GM23338 (cell line): ENCODE results near the gene L3HYPDH. TPM values are rescaled to one million over a fixed set of nuclear protein-coding genes. Genes with fewer than 3 reads are reported as not detected.
A peak's percentile ranks its signal among the peaks of the same experiment; 100 is the strongest.

Experiments
- ATAC-seq: fragments of 200-7000 bp; cut with Tn5 transposase; 3 replicates; pipeline ENCODE4 v1.9.1; 2020
- DNase-seq: peaks from one replicate; pipeline ENCODE4 v3.0.0-alpha.2; 2015; ENCODE audit warnings: low spot score
- H2AFZ ChIP-seq: fragments of 200-600 bp; sonication (generic); 2 replicates; pipeline ENCODE4 v1.8.0; 2016; ENCODE audit warnings: antibody characterized with exemption, mild to moderate bottlenecking, moderate library complexity
- H3F3A ChIP-seq: fragments of 200-600 bp; sonication (generic); replicated peaks from 2 replicates; pipeline ENCODE4 v1.8.0; 2017; ENCODE audit warnings: antibody characterized with exemption, mixed run types, low read depth
- H3K27ac ChIP-seq: fragments of 200-600 bp; sonication (generic); 2 replicates; pipeline ENCODE4 v1.6.1; 2016; ENCODE audit warnings: low read depth
- H3K27me3 ChIP-seq: fragments of 200-600 bp; sonication (generic); 2 replicates; pipeline ENCODE4 v1.8.0; 2016; ENCODE audit warnings: mild to moderate bottlenecking, mixed run types, moderate library complexity; ENCODE audit not compliant: insufficient read depth
- H3K36me3 ChIP-seq: fragments of 200-600 bp; sonication (generic); 2 replicates; pipeline ENCODE4 v1.8.0; 2016; ENCODE audit warnings: mild to moderate bottlenecking; ENCODE audit not compliant: insufficient read depth
- H3K4me1 ChIP-seq: fragments of 200-600 bp; sonication (generic); 2 replicates; pipeline ENCODE4 v1.8.0; 2016; ENCODE audit warnings: mild to moderate bottlenecking, moderate library complexity; ENCODE audit not compliant: insufficient read depth
- H3K4me2 ChIP-seq: fragments of 200-600 bp; sonication (generic); 2 replicates; pipeline ENCODE4 v1.7.1; 2017; ENCODE audit warnings: mixed run types
- H3K4me3 ChIP-seq: fragments of 200-600 bp; sonication (generic); 2 replicates; pipeline ENCODE4 v1.6.1; 2016; ENCODE audit warnings: mixed run types
- H3K79me2 ChIP-seq: fragments of 200-600 bp; sonication (generic); replicated peaks from 2 replicates; pipeline ENCODE4 v1.8.0; 2017; ENCODE audit warnings: mild to moderate bottlenecking; ENCODE audit not compliant: insufficient read depth
- H3K9me2 ChIP-seq: fragments of 200-600 bp; sonication (generic); 2 replicates; pipeline ENCODE4 v1.8.0; 2017; ENCODE audit not compliant: insufficient read depth
- H4K20me1 ChIP-seq: fragments of 200-600 bp; sonication (generic); replicated peaks from 2 replicates; pipeline ENCODE4 v1.8.0; 2017; ENCODE audit warnings: mild to moderate bottlenecking; ENCODE audit not compliant: insufficient read depth
- H3K27ac Mint-ChIP-seq: 2 replicates; pipeline ENCODE4 v1.8.0; 2020; ENCODE audit warnings: inconsistent platforms, mild to moderate bottlenecking, moderate library complexity, mixed read lengths
- H3K27me3 Mint-ChIP-seq: 3 replicates; pipeline ENCODE4 v1.8.0; 2022; ENCODE audit warnings: low read depth, mild to moderate bottlenecking, moderate library complexity, mixed read lengths, inconsistent platforms; ENCODE audit not compliant: insufficient read depth, poor library complexity
- H3K36me3 Mint-ChIP-seq: 3 replicates; pipeline ENCODE4 v1.8.0; 2021; ENCODE audit warnings: low read depth, mild to moderate bottlenecking, inconsistent platforms, moderate library complexity, mixed read lengths
- H3K4me1 Mint-ChIP-seq: 3 replicates; pipeline ENCODE4 v1.8.0; 2020; ENCODE audit warnings: mild to moderate bottlenecking, inconsistent platforms, mixed read lengths
- H3K4me3 Mint-ChIP-seq: 3 replicates; pipeline ENCODE4 v1.8.0; 2021; ENCODE audit warnings: moderate library complexity, mild to moderate bottlenecking, inconsistent platforms, mixed read lengths
- H3K9me3 Mint-ChIP-seq: 3 replicates; pipeline ENCODE4 v1.8.0; 2020; ENCODE audit warnings: moderate library complexity, mild to moderate bottlenecking, inconsistent platforms, mixed read lengths
- CTCF ChIP-seq, 2 experiments: fragments of 200-600 bp in 1 of 2; sonication (generic) in 1 of 2; conservative IDR thresholded peaks; 2 replicates each; pipeline versions ENCODE4 v1.5.1 to v1.6.1; 2016 to 2017; ENCODE audit warnings: antibody characterized with exemption in 2 of 2, low read depth in 2 of 2, mild to moderate bottlenecking in 2 of 2, moderate library complexity in 1 of 2
- EZH2 ChIP-seq: fragments of 200-600 bp; sonication (generic); IDR thresholded peaks from one replicate; pipeline ENCODE4 v1.8.0; 2017; ENCODE audit warnings: antibody characterized with exemption, mild to moderate bottlenecking, low read depth; ENCODE audit not compliant: unreplicated experiment
- ZNF462 ChIP-seq: fragments of 250-450 bp; sonication (Bioruptor Pico); IDR thresholded peaks from 2 replicates; pipeline ENCODE4 v1.5.0; 2020; ENCODE audit warnings: mild to moderate bottlenecking, moderate library complexity
- polyA plus RNA-seq: library from polyadenylated mRNA; unstranded; fragments of >200 nt; fragmentation: Nextera tagmentation; extraction: Ambion mirVana; gene quantifications from 2 replicates; pipeline ENCODE4 v1.2.1, GENCODE V29; 2016
- total RNA-seq: library from RNA; depleted of rRNA; stranded (reverse); fragments of >200 nt; shearing (Covaris generic); gene quantifications from 2 replicates; pipeline ENCODE4 v1.2.3, GENCODE V29; 2014

The L3HYPDH gene
- total and polyA plus RNA-seq, 2 experiments from 2014 or later, result 18.6 to 24.8 TPM

- Histone ChIP-seq H3K27me3 (no peaks in the 10 kb centered on the region), H2AFZ (no peak overlapping the region), H3K4me1 (no peaks in the 10 kb centered on the region), H3K9me2 (no peaks in the 10 kb centered on the region), H3K4me3 (no peak overlapping the region), H4K20me1 (no peaks in the 10 kb centered on the region), H3F3A (no peaks in the 10 kb centered on the region), H3K27ac (no peak overlapping the region), H3K36me3 (peaks cover 5% of the 10 kb centered on the region; the same call in 1 of the 2 replicates), H3K79me2 (no peaks in the 10 kb centered on the region), H3K4me2 (no peak overlapping the region)
- ATAC-seq (peak; percentile 97), DNase-seq (peak; percentile 90)
- Mint-ChIP-seq H3K36me3 (peaks cover 9% of the 10 kb centered on the region; the same call in 2 of the 3 replicates), H3K4me3 (no peak overlapping the region), H3K9me3 (peaks cover 4% of the 10 kb centered on the region; the same call in 2 of the 3 replicates), H3K27ac (no peak overlapping the region), H3K27me3 (no peaks in the 10 kb centered on the region), H3K4me1 (peaks cover 9% of the 10 kb centered on the region; the same call in 2 of the 3 replicates)
- peak; percentile 94 to 96 for TF ChIP-seq CTCF (conservative IDR thresholded peaks at IDR 0.05; ENCODE audit: low read depth in 2 of 2)
- TF ChIP-seq ZNF462, result peak; percentile 49; the same call in 1 of the 2 replicates
- TF ChIP-seq EZH2, result no peak
These were observed 23.0 kb upstream of the L3HYPDH start for GRCh38 chr14:59507063-59507751.
